Stimulated activated CD4-positive, alpha-beta T cell treated with anti-CD3 and anti-CD28 coated beads, Interleukin-2, amount 100 ng/mL, for 48 hours (primary cell): ENCODE measurements around the gene DSPP.
"Not testable (repeated sequence)": the region's sequence is repeated elsewhere in the genome, so short reads cannot be mapped to it uniquely, and the experiment has no call there.

Source experiments
- DNase-seq, 2 donors: peaks; one replicate each; pipeline ENCODE4 v3.0.0-alpha.2; 2020

The DSPP gene

GRCh38 chr4:87608229-87608628 is at the start of gene DSPP:
Gene DSPP, plus strand, starts transcription at chr4:87608529. Its CDS starts 2,380 bp downstream, at chr4:87610909.
- no peak for DNase-seq

- peak; percentile 3 to 7 for DNase-seq
Observed at GRCh38 chr4:87559090-87559837, 49.1 kb upstream of the DSPP start.

GRCh38 chr4:87560802-87561201 is 47.5 kb upstream of the DSPP start:
- DNase-seq: no peak

- DNase-seq: no peak
Observed at GRCh38 chr4:87565746-87566145, 42.6 kb upstream of the DSPP start.

- DNase-seq: no peak
Observed at GRCh38 chr4:87566276-87566675, 42.1 kb upstream of the DSPP start.

- DNase-seq: no peak
Observed at GRCh38 chr4:87567191-87567590, 41.1 kb upstream of the DSPP start.

- DNase-seq: no peak
Observed at GRCh38 chr4:87570290-87570805, 38.0 kb upstream of the DSPP start.

- DNase-seq: not testable (repeated sequence)
Observed at GRCh38 chr4:87574376-87574775, 34.0 kb upstream of the DSPP start.

- DNase-seq: no peak
Observed at GRCh38 chr4:87574996-87575395, 33.3 kb upstream of the DSPP start.

GRCh38 chr4:87575408-87575807 is 32.9 kb upstream of the DSPP start:
- no peak for DNase-seq

GRCh38 chr4:87575983-87576382 is 32.3 kb upstream of the DSPP start:
- DNase-seq: no peak

- DNase-seq: no peak
Observed at GRCh38 chr4:87579478-87579877, 28.9 kb upstream of the DSPP start.

- no peak for DNase-seq
Observed at GRCh38 chr4:87580057-87580456, 28.3 kb upstream of the DSPP start.

GRCh38 chr4:87584222-87584908 is 24.0 kb upstream of the DSPP start:
- no peak for DNase-seq

GRCh38 chr4:87589531-87589930 is 18.8 kb upstream of the DSPP start:
- no peak for DNase-seq

GRCh38 chr4:87592124-87592523 is 16.2 kb upstream of the DSPP start:
- DNase-seq: no peak

GRCh38 chr4:87601361-87601760 is 7.0 kb upstream of the DSPP start:
- no peak for DNase-seq

GRCh38 chr4:87614292-87614890 is 6.1 kb downstream of the DSPP start:
- no peak for DNase-seq

- no peak for DNase-seq
Observed at GRCh38 chr4:87616268-87616667, 7.9 kb downstream of the DSPP start.

- DNase-seq: no peak
Observed at GRCh38 chr4:87620086-87620485, 11.8 kb downstream of the DSPP start.

- DNase-seq: no peak
Observed at GRCh38 chr4:87620491-87620890, 12.2 kb downstream of the DSPP start.

GRCh38 chr4:87622303-87622702 is 14.0 kb downstream of the DSPP start:
- DNase-seq: no peak

- no peak for DNase-seq
Observed at GRCh38 chr4:87624698-87625097, 16.4 kb downstream of the DSPP start.

- DNase-seq: no peak
Observed at GRCh38 chr4:87631668-87632067, 23.3 kb downstream of the DSPP start.
